PC-3 (cell line): ENCODE results near the gene COX5A. TPM values are rescaled to one million over a fixed set of nuclear protein-coding genes. Genes with fewer than 3 reads are reported as not detected.
"Not testable (repeated sequence)": the region's sequence is repeated elsewhere in the genome, so short reads cannot be mapped to it uniquely, and the experiment has no call there.

Source experiments
- ATAC-seq: fragments of 200-7000 bp; cut with Tn5 transposase; 2 replicates; pipeline ENCODE4 v1.9.1; 2020; ENCODE audit warnings: mild to moderate bottlenecking, moderate library complexity
- BruUV-seq: library from RNA; stranded (reverse); fragments of 400-500 nt; replicated peaks from 2 replicates; lab custom pipeline; 2021; lab: Mats Ljungman, UMichigan
- CTCF ChIA-PET: fragments of 300-600 bp; sonication (Branson Sonifier 250); formaldehyde crosslinking; loops from one replicate; lab custom pipeline; 2022; ENCODE audit warnings: antibody characterized with exemption; lab: Charles Lee
- POLR2A ChIA-PET: fragments of 300-600 bp; sonication (Branson Sonifier 250); formaldehyde crosslinking; loops from one replicate; lab custom pipeline; 2022; ENCODE audit warnings: antibody characterized with exemption; ENCODE audit not compliant: unreplicated experiment; lab: Charles Lee
- DNase-seq: peaks from one replicate; pipeline ENCODE4 v3.0.0-alpha.2; 2015
- H2AFZ ChIP-seq: fragments of 300-600 bp; sonication (generic); 2 replicates; pipeline ENCODE4 v1.6.0; 2016; ENCODE audit warnings: antibody characterized with exemption, low read length
- H3F3A ChIP-seq: fragments of 300-600 bp; sonication (generic); one replicate; pipeline ENCODE4 v1.6.0; 2017; ENCODE audit warnings: antibody characterized with exemption, low read length, control low read depth, mild to moderate bottlenecking; ENCODE audit not compliant: unreplicated experiment
- H3K27ac ChIP-seq: fragments of 300-600 bp; sonication (generic); 2 replicates; pipeline ENCODE4 v1.5.1; 2016; ENCODE audit warnings: mild to moderate bottlenecking, low read length
- H3K27me3 ChIP-seq: fragments of 300-600 bp; sonication (generic); 2 replicates; pipeline ENCODE4 v1.6.1; 2016; ENCODE audit warnings: low read length, mixed read lengths
- H3K36me3 ChIP-seq: fragments of 300-600 bp; sonication (generic); 2 replicates; pipeline ENCODE4 v1.6.1; 2016; ENCODE audit warnings: low read depth, mixed run types, low read length, mixed read lengths
- H3K4me1 ChIP-seq: fragments of 300-600 bp; sonication (generic); 2 replicates; pipeline ENCODE4 v1.5.1; 2016; ENCODE audit warnings: low read length; ENCODE audit not compliant: insufficient read depth
- H3K4me2 ChIP-seq: fragments of 300-600 bp; sonication (generic); 2 replicates; pipeline ENCODE4 v1.6.0; 2016; ENCODE audit warnings: low read length
- H3K4me3 ChIP-seq: fragments of 300-600 bp; sonication (generic); 2 replicates; pipeline ENCODE4 v1.5.1; 2016; ENCODE audit warnings: mild to moderate bottlenecking, low read length, mixed read lengths
- H3K79me2 ChIP-seq: fragments of 300-600 bp; sonication (generic); 2 replicates; pipeline ENCODE4 v1.6.1; 2017; ENCODE audit warnings: low read length, mixed read lengths
- H3K9ac ChIP-seq: fragments of 300-600 bp; sonication (generic); 2 replicates; pipeline ENCODE4 v1.6.0; 2016; ENCODE audit warnings: mild to moderate bottlenecking, low read length
- H3K9me2 ChIP-seq: fragments of 300-600 bp; sonication (generic); replicated peaks from 2 replicates; pipeline ENCODE4 v1.6.1; 2016; ENCODE audit warnings: mixed run types, low read length, mixed read lengths
- H3K9me3 ChIP-seq: fragments of 300-600 bp; sonication (generic); 2 replicates; pipeline ENCODE4 v1.6.1; 2016; ENCODE audit warnings: low read length, mixed read lengths
- H4K20me1 ChIP-seq: fragments of 300-600 bp; sonication (generic); 2 replicates; pipeline ENCODE4 v1.6.1; 2016; ENCODE audit warnings: low read length, mixed read lengths
- EZH2 ChIP-seq: fragments of 300-600 bp; sonication (generic); IDR thresholded peaks from one replicate; pipeline ENCODE4 v1.6.1; 2017; ENCODE audit warnings: antibody characterized with exemption, mild to moderate bottlenecking, low read length; ENCODE audit not compliant: unreplicated experiment
- EZH2phosphoT487 ChIP-seq: fragments of 300-600 bp; sonication (generic); IDR thresholded peaks from 2 replicates; pipeline ENCODE4 v1.6.1; 2018; ENCODE audit warnings: mild to moderate bottlenecking, antibody characterized with exemption, low read length, borderline replicate concordance
- intact Hi-C: fragments of 100-400 bp; cut with micrococcal nuclease; formaldehyde crosslinking; loops from 2 replicates; pipeline ENCODE4 v1.9.0; 2023
- total RNA-seq: library from RNA; depleted of rRNA; stranded (reverse); fragments of >200 nt; gene quantifications from 2 replicates; pipeline ENCODE4 v1.2.3, GENCODE V29; 2014
- TF ChIP-seq, protein P1 (sequence below): fragments of 300-600 bp; sonication (generic); conservative IDR thresholded peaks from 2 replicates; pipeline ENCODE4 v1.5.1; 2017; ENCODE audit warnings: antibody characterized with exemption, low read depth, mild to moderate bottlenecking, low read length

The COX5A gene
- total RNA-seq, 1 experiment from 2014 or later = 145 TPM

- intact Hi-C loops = no loop called here
- DNase-seq = no peak
- no peaks in the 10 kb centered on the region for H3K9me3 ChIP-seq
- TF ChIP-seq EZH2 (no peak), EZH2phosphoT487 (no peak)
- TF ChIP-seq, protein P1, sequence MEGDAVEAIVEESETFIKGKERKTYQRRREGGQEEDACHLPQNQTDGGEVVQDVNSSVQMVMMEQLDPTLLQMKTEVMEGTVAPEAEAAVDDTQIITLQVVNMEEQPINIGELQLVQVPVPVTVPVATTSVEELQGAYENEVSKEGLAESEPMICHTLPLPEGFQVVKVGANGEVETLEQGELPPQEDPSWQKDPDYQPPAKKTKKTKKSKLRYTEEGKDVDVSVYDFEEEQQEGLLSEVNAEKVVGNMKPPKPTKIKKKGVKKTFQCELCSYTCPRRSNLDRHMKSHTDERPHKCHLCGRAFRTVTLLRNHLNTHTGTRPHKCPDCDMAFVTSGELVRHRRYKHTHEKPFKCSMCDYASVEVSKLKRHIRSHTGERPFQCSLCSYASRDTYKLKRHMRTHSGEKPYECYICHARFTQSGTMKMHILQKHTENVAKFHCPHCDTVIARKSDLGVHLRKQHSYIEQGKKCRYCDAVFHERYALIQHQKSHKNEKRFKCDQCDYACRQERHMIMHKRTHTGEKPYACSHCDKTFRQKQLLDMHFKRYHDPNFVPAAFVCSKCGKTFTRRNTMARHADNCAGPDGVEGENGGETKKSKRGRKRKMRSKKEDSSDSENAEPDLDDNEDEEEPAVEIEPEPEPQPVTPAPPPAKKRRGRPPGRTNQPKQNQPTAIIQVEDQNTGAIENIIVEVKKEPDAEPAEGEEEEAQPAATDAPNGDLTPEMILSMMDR = no peak
- H3K9ac ChIP-seq = peak overlapping the region; percentile 89; the same call in 1 of the 2 replicates
- ChIA-PET POLR2A (no interaction called here), CTCF (no interaction called here)
- peak overlapping the region; percentile 90 for H3K4me3 ChIP-seq
- no peaks in the 10 kb centered on the region for H3K27me3 ChIP-seq
- H3K79me2 ChIP-seq = peaks cover 16% of the 10 kb centered on the region
- no peaks in the 10 kb centered on the region for H4K20me1 ChIP-seq
- H2AFZ ChIP-seq = peak overlapping the region; percentile 87
- BruUV-seq = no TSS peak
- peaks cover 43% of the 10 kb centered on the region for H3K4me1 ChIP-seq
- peaks cover 12% of the 10 kb centered on the region; the same call in 1 of the 2 replicates for H3K36me3 ChIP-seq
- no peaks in the 10 kb centered on the region for H3F3A ChIP-seq
- no peaks in the 10 kb centered on the region for H3K9me2 ChIP-seq
- peak overlapping the region; percentile 96 for H3K4me2 ChIP-seq
- peak; percentile 12 for ATAC-seq
- H3K27ac ChIP-seq = no peak overlapping the region
Observed at GRCh38 chr15:74889390-74889882, 48.4 kb downstream of the COX5A start.

GRCh38 chr15:74888716-74889115 lies 49.2 kb downstream of the COX5A start:
- no peaks in the 10 kb centered on the region for H3F3A ChIP-seq
- H3K4me2 ChIP-seq = no peak overlapping the region
- H2AFZ ChIP-seq = no peak overlapping the region
- no peak for TF ChIP-seq EZH2phosphoT487
- TF ChIP-seq, protein P1 = no peak
- TF ChIP-seq EZH2 = no peak
- H4K20me1 ChIP-seq = no peaks in the 10 kb centered on the region
- ChIA-PET POLR2A (no interaction called here), CTCF (no interaction called here)
- no peak overlapping the region for H3K9ac ChIP-seq
- no peak for ATAC-seq
- intact Hi-C loops = no loop called here
- no peaks in the 10 kb centered on the region for H3K9me3 ChIP-seq
- BruUV-seq = no TSS peak
- peaks cover 12% of the 10 kb centered on the region; the same call in 1 of the 2 replicates for H3K36me3 ChIP-seq
- H3K27me3 ChIP-seq = no peaks in the 10 kb centered on the region
- no peak overlapping the region for H3K4me3 ChIP-seq
- no peak for DNase-seq
- no peaks in the 10 kb centered on the region for H3K9me2 ChIP-seq
- peaks cover 16% of the 10 kb centered on the region for H3K79me2 ChIP-seq
- peaks cover 45% of the 10 kb centered on the region for H3K4me1 ChIP-seq
- H3K27ac ChIP-seq = no peak overlapping the region

DNA sequence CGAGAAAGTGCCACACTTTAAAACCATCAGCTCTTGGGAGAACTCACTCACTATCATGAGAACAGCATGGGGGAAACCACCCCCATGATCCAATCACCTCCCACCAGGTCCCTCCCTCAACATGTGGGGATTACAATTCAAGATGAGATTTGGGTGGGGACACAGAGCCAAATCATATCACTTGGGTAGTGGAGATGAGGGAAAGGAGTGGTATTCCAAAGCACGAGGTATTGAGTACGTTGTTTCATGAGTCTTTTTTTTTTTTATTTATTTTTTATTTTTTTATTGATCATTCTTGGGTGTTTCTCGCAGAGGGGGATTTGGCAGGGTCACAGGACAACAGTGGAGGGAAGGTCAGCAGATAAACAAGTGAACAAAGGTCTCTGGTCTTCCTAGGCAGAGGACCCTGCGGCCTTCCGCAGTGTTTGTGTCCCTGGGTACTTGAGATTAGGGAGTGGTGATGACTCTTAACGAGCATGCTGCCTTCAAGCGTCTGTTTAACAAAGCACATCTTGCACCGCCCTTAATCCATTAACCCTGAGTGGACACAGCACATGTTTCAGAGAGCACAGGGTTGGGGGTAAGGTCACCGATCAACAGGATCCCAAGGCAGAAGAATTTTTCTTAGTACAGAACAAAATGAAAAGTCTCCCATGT lies 50.2 kb downstream of the COX5A start:
- H3K9me2 ChIP-seq, H3K9ac ChIP-seq, H3K27ac ChIP-seq, H3K4me3 ChIP-seq, H3K9me3 ChIP-seq, POLR2A ChIA-PET, H3K27me3 ChIP-seq, H3F3A ChIP-seq, ATAC-seq, H3K4me2 ChIP-seq, H3K36me3 ChIP-seq, BruUV-seq, H2AFZ ChIP-seq, H4K20me1 ChIP-seq, DNase-seq, intact Hi-C loops: not testable (repeated sequence)
- Histone ChIP-seq H3K79me2 (peaks cover 16% of the 10 kb centered on the region), H3K4me1 (peaks cover 38% of the 10 kb centered on the region)
- CTCF ChIA-PET = interaction anchor here (0.7 kb wide), 1 partner anchor 10 kb away, joined by 8 read pairs; no protein-coding TSS in a partner anchor
